ENCODE results near the gene PSMD1. TPM values are rescaled to one million over a fixed set of nuclear protein-coding genes. Genes with fewer than 3 reads are reported as not detected.

PSMD1 gene
- total and polyA plus RNA-seq, 2 of the 8 experiments (the other 6 are each of a cell fraction or from before 2014, with no cell fraction given): 179 to 272 TPM

- TF ChIP-seq ATF2 (IDR thresholded peaks at IDR 0.05; ENCODE audit: low read length) (no peak), CREB1 (IDR thresholded peaks at IDR 0.05) (no peak)
Measured at GRCh38 chr2:231036578-231037106, 20.0 kb upstream of the PSMD1 start (continued).
